Left colon (tissue), 2 donors: ENCODE results near the gene ZNF44. TPM values are rescaled to one million over a fixed set of nuclear protein-coding genes. Genes with fewer than 3 reads are reported as not detected.
A peak's percentile ranks its signal among the peaks of the same experiment; 100 is the strongest.
"Not testable (repeated sequence)": the region's sequence is repeated elsewhere in the genome, so short reads cannot be mapped to it uniquely, and the experiment has no call there.

Experiments used
- ATAC-seq: fragments of 200-7000 bp; cut with Tn5 transposase; one replicate; pipeline ENCODE4 v1.9.1; 2020; ENCODE audit warnings: mild to moderate bottlenecking, moderate library complexity
- DNase-seq, 2 donors: peaks; one replicate each; pipeline ENCODE4 v3.0.0-alpha.2; 2020
- intact Hi-C, 2 donors: fragments of 100-400 bp; cut with DNase I in 1 of 2; cut with micrococcal nuclease in 1 of 2; formaldehyde crosslinking; loops; one replicate each; pipeline versions ENCODE4 v1.11.2 to v1.14.0; 2022; cut with DNase I, micrococcal nuclease
- long read RNA-seq: library from polyadenylated mRNA; unstranded; transcript quantifications from one replicate; pipeline ENCODE4 v2.0.0, GENCODE V29; 2021
- total RNA-seq, 2 donors: library from RNA; stranded (reverse); fragmentation: NEBNext Ultra II Directional; extraction: Animal tissue kit (Norgen Biotek cat#: 25700); gene quantifications; one replicate each; pipeline ENCODE4 v1.2.1, GENCODE V29; 2021
- donor health status: DM: no; HTN: no; CAD: no.
- donor health status: DM: yes; HTN: yes; CAD: no.

The ZNF44 gene
- 10 to 100 TPM; 16.1 to 18.4 TPM for total RNA-seq
- long read RNA-seq, transcript ZNF44-202 (4 exons, 2,119 nt): major isoform, 10 of 19 reads
- long read RNA-seq, partial matches to known transcripts: 0 of 19 reads
- long read RNA-seq, other reads (novel, unspliced or antisense): 8 of 19 reads

DNA sequence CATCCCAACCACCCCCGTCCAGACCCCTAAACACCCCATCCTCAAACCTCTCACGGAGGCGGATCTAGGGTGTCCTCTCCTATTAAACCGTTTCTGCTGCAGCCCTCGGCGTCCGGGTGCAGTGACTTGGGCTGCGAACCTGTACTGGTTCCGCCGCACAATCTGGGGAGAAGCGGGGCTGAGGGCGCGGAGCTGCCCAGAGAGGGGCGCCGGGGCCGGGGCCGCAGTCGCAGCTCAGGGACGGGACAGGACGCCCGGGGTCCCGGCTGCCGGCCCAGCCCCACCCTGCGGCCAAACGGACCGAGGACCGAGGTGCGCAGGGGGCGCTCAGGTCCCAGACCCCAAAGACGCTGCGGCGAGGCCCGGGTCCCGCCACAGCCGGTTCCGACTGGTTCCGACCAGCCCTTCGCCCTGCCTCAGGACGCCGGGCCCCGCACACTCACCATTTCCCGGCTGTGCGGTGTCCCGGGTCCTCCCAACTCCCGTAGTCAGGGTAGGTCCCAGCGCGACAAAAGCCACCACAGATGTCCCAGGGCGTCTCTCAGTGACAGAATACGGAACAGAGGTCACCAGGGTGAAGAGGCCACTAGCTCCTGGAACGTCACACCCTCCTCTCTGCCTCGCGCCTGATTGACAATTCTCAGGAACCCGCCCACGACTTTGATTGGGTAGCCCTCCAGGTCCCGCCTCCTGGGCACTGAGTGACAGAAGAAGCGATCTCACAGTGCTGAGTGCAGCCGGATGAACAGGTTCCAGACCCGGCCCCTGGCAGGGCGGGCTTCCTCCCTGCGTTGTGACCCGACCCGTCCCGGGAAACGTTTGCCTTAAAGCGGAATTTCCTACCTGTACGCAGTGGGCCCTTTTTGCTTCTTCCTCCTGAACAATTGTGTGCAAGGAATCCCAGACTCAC is at the start of gene ZNF44:
Gene ZNF44 (minus strand): TSS at position 635 of the 910 bp plus-strand sequence. CDS start 189 bp downstream, at position 446.
- ATAC-seq (peak; percentile 92), DNase-seq (peak; percentile 98 to 99)
- intact Hi-C loops: no loop called here

DNA sequence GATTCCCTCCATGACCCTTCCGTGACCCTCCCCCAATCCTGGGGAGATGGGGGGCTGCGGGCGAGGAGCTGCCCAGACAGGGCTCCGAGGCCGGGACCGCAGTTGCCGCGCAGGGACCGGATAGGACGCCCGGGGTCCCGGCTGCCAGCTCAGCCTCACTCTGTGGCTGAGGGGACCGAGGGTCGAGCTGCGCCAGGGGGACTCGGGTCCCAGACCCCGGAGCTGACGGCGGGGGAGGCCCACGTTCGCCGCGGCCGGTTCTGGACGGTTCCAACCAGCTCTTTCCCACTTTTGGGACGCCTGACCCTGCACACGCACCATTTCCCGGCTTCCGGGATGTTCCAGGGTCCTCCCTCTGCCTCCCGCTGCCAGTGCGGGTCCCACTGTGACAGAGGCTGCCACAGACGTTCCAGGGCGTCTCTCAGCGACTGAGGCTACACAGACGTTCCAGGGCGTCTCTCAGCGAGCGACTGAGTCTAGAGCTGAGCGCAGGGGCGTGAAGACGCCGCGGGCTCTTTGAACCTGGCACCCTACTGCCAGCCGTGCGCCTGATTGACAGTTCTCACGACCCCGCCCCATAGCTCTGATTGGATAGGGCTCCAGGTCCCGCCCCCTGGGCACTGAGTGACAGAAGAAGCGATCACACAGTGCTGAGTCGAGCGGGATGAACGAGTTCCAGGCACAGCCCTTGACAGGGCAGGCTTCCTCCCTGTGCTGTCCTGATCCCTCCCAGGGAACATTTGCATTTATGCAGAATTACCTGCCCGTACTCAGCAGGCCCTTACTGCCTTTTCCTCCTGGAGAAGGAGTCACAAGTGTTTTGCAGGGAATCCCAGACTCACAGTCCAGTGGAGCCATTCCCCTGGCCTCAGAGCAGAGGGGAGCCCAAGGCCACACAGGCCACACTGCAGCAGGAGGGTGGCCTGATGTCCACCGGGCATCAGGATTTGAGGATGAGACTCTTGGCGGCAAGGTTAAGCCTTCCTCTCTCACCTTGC is 38.8 kb upstream of the ZNF44 start, which contains the start of gene ZNF563:
Gene ZNF563 (minus strand): TSS at position 472 of the 998 bp plus-strand sequence. CDS start 151 bp downstream, at position 321.
- intact Hi-C loops: no loop called here
- peak; percentile 99 to 100 for DNase-seq
- peak; percentile 94 for ATAC-seq

DNA sequence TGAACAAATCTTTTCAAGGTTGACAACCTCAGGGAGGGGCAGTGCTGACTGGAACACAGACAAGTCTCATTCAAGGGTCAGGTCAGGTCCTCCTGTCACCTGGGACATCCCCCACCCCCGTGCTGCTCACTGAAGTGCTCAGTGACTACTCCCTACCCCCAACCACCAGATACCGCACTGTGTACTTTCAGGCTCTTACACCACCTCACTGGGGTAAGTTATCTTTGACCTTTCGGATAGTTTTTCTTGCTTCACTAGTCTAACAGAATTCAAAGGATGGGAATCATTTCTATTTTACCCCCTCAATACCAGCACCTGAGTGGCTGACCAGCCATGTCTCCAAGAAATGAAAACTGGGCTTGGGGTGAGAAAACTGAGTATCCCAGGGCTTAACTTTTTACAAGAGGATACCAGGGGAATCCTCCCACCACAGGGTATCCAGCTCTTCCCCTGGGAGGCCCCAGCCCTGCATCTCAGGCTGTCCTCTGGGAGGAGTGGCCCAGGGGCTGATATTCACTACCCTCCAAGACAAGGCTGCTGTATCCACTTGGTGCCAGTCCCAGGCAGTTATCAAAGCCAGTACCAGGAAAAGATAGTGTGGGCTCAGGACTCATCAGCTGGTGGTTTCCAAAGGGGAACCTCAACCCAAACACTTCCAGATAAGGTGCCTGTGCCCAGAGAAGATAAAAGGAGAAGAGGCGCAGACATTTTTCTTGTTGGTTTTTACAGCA is 36.7 kb upstream of the ZNF44 start:
- intact Hi-C loops: no loop called here
- no peak for DNase-seq
- no peak for ATAC-seq

DNA sequence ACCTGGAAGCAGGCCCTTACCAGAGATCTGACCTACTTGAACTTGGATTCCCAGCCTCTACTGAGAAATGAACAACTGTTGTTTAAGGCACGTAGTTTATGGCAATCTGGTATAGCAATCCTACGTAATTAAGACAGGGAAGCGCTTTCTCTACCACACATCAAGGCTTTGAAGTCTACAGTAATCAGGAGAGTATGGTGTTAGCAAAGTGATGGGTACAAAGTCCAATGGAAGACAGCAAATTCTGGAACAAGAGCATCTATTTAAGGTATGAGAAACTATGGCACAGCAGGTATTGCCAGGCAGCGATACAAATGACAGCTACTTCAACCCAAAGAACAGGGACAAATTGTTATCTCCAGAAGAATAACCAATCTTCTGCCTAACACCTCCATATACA is 35.7 kb upstream of the ZNF44 start:
- peak; percentile 58 for ATAC-seq
- intact Hi-C loops: no loop called here
- no peak for DNase-seq

DNA sequence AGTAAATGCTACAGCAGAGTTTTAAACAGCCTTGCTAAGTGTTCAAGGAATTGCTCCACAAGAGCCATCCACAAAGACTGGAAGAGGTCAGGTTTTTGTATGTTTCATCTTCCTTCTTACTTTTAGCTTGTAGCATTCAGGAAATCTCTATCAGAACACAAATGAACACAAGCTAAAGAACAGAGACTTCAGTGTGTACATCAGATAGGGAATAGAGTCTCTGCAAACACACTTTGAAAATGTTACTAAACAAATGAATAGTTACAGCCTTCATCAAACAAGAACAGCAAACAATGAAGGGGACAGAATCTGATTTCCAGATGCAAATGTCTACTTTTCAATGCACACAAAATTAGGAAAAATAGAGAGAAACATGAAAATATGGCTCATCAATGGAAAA is 31.0 kb upstream of the ZNF44 start:
- ATAC-seq: no peak
- intact Hi-C loops: no loop called here
- DNase-seq: no peak

DNA sequence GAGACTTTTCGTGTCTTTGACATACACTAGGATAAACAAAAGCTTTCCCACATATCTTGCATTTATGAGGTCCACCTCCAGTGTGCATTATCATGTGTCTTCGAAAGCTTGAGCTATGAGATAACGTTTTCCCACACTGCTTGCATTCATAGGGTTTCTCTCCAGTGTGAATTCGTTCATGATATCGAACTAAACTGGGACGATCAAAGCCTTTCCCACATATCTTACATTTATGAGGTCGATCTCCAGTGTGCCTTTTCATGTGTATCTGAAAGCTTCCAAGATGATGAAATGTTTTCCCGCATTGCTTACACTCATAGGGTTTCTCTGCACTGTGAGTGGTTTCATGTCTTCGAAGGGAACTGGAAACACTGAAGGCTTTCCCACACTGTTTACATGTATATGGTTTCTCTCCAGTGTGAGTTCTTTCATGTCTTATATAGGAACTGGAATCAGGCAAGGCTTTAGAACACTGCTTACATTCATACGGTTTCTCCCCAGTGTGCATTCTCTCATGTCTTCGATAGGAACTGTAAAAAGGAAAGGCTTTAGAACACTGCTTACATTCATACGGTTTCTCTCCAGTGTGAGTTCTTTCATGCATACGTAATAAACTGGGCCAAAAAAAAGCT is 24.2 kb upstream of the ZNF44 start:
- DNase-seq (no peak), ATAC-seq (no peak)
- intact Hi-C loops: no loop called here

DNA sequence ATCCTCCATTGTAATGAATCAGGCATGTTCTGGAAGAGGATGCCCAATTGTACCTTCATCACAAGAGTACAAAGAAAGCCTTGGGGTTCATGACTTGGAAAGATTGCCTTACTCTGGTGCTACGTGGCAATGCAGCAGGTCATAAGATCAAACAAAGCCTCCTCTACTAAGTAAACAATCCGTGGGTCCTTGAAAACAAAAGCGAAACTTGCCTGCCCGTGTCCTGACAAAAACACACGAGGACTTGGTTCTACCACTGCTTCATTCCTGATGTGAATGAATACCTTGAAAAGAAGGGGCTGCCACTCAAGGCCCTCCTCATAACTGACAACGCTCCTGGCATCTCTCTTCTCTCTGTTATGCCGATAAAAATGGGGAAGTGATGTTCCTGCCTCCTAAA is 19.9 kb upstream of the ZNF44 start:
- intact Hi-C loops: no loop called here
- ATAC-seq (peak; percentile 65), DNase-seq (no peak)

DNA sequence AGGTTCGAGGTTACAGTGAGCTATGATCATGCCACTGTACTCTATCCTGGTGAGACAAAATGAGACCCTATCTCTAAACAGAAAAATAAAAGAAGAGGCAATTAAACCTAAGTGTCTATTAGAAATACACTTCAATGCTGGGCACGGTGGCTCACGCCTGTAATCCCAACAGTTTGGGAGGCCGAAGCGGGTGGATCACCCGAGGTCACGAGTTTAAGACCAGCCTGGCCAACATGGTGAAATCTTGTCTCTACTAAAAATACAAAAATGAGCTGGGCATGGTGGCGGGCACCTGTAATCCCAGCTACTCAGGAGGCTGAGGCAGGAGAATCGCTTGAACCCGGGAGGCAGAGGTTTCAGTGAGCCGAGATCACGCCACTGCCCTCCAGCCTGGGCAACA is 14.2 kb upstream of the ZNF44 start:
- ATAC-seq, DNase-seq, intact Hi-C loops: not testable (repeated sequence)

DNA sequence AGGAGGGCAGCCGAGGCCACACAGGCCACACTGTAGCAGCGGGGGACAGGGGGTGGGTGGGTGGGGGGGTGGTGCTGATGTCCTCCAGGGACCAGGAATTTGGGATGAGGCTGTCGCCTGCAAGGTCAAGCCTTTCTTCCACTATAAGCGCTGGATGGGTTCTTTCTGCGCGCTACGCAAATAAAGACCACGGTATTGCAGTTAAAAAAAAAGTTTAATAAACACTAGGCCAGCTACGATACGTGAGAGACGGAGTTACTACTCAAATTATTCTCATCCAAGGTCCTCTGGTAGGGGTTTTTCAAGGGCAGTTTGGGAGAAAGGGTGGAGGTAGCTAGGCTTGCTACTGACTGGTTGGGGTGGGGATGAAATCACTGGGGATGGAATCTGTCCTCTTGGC is 508 bp upstream of the ZNF44 start:
- no peak for DNase-seq
- ATAC-seq: no peak
- intact Hi-C loops: no loop called here

DNA sequence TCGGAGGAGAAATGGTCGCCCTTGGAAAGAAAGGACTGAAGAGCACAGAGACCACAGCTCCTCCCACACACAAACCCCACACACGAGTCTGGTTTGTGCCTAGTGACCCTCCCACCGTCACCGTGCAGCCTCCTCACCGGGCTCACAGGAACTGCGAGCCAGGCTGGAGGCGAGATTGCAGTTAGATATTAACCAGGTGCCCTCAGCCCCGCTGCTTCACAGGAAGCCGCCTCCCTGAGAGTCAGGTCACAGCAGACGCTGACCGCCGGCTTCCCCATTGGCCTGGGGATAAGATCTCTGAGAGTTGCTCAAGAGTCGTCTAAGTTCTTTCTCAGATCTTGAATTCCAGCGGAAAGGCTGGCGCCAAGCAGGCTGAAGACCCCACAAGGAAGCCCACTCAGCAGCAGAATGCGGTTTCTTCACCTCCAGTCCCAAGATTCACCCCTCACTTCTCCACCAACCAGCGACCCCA is 870 bp downstream of the ZNF44 start:
- ATAC-seq (peak; percentile 81), DNase-seq (peak; percentile 91 to 92)
- intact Hi-C loops: no loop called here

DNA sequence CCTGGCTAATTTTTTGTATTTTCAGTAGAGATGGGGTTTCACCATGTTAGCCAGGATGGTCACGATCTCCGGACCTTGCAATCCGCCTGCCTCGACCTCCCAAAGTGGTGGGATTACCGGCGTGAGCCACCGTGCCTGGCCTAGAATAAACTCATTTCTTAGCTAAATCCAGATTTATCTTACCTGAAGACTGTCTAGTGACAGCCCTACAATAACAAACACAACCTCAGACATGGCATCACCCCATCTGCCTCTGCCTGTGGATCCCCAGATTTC is 5.0 kb downstream of the ZNF44 start:
- no peak for ATAC-seq
- intact Hi-C loops: no loop called here

DNA sequence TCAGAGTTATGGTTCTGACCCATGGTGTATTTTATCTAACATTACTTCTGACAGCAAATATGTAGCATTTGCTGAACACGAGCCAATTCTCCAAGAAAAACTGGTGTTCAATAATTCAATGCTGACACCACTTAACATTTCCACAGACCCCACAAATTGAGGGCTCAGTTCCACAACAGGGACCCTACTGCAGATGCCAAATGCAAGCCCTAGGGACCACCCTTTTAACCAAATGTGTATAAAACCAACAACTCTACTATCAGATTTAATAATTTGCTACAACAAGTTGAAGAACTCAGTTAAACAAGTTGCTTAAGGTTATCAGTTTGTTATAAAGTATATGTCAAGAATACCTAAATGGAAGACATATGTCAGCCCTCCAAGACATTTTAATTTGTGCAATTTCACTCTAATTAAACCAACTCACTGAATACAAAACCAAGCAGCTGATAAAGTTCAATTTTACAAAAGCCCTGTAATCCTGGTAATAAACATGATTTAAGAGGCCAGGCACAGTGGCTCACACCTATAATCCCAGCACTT is 6.7 kb downstream of the ZNF44 start:
- DNase-seq: no peak
- intact Hi-C loops: no loop called here
- no peak for ATAC-seq

More for the DNA sequence above, 5.0 kb downstream of the ZNF44 start:
- no peak for DNase-seq

DNA sequence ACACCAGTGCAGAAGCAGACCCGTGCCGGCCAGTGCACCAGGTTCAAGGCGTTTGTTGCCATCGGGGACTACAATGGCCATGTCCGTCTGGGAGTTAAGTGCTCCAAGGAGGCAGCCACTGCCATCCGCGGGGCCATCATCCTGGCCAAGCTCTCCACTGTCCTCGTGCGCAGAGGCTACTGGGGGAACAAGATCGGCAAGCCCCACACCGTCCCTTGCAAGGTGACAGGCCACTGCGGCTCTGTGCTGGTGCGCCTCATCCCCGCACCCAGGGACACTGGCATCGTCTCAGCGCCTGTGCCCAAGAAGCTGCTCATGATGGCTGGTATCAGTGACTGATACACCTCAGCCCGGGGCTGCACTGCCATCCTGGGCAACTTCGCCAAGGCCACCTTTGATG is 10.1 kb downstream of the ZNF44 start:
- no peak for ATAC-seq
- intact Hi-C loops: no loop called here
- DNase-seq: no peak

DNA sequence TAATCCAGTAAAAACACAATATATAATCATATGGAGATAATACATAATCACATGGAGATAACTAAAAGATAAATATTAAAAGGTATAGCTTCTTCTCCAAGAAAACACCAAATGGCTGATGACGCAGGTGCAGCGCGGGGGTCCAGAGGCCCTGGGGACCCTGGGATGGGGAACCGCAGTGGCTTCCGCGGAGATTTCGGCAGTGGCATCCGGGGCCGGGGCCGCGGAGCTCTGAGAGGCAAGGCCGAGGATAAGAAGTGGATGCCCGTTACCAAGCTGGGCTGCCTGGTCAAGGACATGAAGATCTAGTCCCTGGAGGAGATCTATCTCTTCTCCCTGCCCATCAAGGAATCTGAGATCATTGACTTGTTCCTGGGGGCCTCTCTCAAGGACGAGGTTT is 10.5 kb downstream of the ZNF44 start:
- ATAC-seq (no peak), DNase-seq (no peak)
- intact Hi-C loops: no loop called here

DNA sequence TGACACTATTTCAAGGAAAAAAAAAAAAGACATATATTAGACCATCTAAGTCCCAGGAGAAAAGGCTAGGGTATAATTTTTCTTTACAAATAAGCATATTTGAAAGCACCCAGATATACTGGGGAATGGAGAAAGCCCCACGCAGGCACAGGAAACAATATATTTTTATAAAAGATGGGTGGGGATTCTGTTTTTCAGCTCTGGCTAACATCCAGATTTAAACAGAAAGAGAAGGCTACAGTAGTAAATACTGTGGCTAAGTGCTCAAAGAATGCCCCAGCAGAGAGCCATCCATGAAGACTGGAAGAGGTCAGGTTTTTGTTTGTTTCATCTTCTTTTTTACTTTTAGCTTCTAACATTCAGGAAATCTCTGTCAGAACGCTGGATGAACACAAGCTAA is 16.0 kb downstream of the ZNF44 start:
- no peak for ATAC-seq
- intact Hi-C loops: no loop called here
- DNase-seq: no peak

DNA sequence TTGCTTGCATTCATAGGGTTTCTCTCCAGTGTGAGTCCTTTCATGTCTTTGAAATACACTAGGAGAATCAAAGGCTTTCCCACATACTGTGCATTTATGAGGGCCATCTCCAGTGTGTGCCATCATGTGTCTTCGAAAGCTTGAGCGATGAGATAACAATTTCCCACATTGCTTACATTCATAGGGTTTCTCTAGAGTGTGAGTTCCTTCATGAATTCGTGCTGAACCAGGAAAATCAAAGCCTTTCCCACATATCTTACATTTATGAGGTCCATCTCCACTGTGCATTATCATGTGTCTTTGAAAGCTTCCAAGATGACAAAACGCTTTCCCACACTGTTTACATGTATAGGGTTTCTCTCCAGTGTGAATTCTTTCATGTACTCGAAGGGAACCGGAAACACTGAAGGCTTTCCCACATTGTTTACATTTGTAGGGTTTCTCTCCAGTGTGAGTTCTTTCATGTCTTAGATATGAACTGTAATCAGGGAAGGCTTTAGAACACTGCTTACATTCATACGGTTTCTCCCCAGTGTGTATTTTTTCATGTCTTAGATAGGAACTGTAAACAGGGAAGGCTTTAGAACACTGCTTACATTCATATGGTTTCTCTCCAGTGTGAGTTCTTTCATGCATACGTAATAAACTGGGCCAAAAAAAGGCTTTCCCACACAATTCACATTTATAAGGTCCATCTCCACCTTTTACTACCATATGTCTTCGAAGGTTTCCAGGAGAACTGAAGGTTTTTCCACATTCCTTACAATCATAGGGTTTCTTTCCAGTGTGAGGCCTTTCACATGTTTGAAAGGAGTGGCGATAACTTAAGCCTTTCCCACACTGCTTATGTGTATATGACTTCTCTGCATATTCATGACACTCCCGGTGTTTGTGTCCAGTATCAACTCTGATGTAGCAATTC is 21.4 kb downstream of the ZNF44 start:
- intact Hi-C loops: no loop called here
- ATAC-seq: no peak
- DNase-seq: no peak

DNA sequence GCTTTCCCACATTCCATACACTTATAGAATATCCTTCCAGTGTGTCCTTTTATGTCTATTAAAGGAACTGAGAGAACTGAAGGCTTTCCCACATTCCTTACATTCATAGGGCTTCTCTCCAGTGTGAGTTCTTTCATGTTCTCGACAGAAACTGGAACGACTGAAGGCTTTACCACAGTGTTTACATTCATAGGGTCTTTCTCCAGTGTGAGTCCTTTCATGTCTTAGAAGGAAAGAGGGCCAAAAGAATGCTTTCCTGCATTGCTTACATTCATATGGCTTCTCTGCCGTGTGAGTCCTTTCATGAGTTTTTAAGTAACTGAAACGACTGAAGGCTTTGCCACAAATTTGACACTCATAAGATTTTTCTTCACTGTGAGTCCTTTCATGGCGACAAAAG is 22.3 kb downstream of the ZNF44 start:
- ATAC-seq (no peak), DNase-seq (no peak)
- intact Hi-C loops: no loop called here
